Measurements from ENCODE around the gene ETHE1.
A peak's percentile ranks its signal among the peaks of the same experiment; 100 is the strongest.

The ETHE1 gene

GRCh38 chr19:43490759-43491158 lies 36.2 kb downstream of the ETHE1 start:
- DNase-seq (ENCODE audit: low read depth in 2 of 2): no peak

GRCh38 chr19:43489979-43490599 lies 36.9 kb downstream of the ETHE1 start:
- no peak for DNase-seq (ENCODE audit: low read depth in 2 of 2)

GRCh38 chr19:43489310-43489709 lies 37.7 kb downstream of the ETHE1 start:
- DNase-seq (ENCODE audit: low read depth in 2 of 2): no peak

GRCh38 chr19:43488179-43488578 lies 38.8 kb downstream of the ETHE1 start:
- DNase-seq (ENCODE audit: low read depth in 2 of 2): no peak

- DNase-seq (ENCODE audit: low read depth in 2 of 2): no peak
These were observed 40.6 kb downstream of the ETHE1 start for GRCh38 chr19:43486412-43486811.

- no peak for DNase-seq (ENCODE audit: low read depth in 2 of 2)
These were observed 41.0 kb downstream of the ETHE1 start for GRCh38 chr19:43485951-43486350.

GRCh38 chr19:43483281-43483680 lies 43.7 kb downstream of the ETHE1 start:
- DNase-seq (ENCODE audit: low read depth in 2 of 2): no peak

GRCh38 chr19:43482193-43482592 lies 44.8 kb downstream of the ETHE1 start:
- DNase-seq (ENCODE audit: low read depth in 2 of 2): no peak

- no peak for DNase-seq (ENCODE audit: low read depth in 2 of 2)
These were observed 45.3 kb downstream of the ETHE1 start for GRCh38 chr19:43481701-43482100.

GRCh38 chr19:43480574-43480973 lies 46.4 kb downstream of the ETHE1 start:
- DNase-seq (ENCODE audit: low read depth in 2 of 2): no peak

GRCh38 chr19:43479961-43480561 lies 46.9 kb downstream of the ETHE1 start:
- DNase-seq (ENCODE audit: low read depth in 2 of 2): no peak

GRCh38 chr19:43479226-43479625 lies 47.8 kb downstream of the ETHE1 start:
- no peak for DNase-seq (ENCODE audit: low read depth in 2 of 2)

- DNase-seq (ENCODE audit: low read depth in 2 of 2): no peak
These were observed 48.7 kb downstream of the ETHE1 start for GRCh38 chr19:43478323-43478722.

GRCh38 chr19:43476606-43477005 lies 50.4 kb downstream of the ETHE1 start:
- no peak for DNase-seq (ENCODE audit: low read depth in 2 of 2)

GRCh38 chr19:43474986-43475705 lies 51.9 kb downstream of the ETHE1 start:
- DNase-seq (ENCODE audit: low read depth in 2 of 2): peak; percentile 86 to 87

GRCh38 chr19:43474487-43474886 lies 52.5 kb downstream of the ETHE1 start:
- no peak for DNase-seq (ENCODE audit: low read depth in 2 of 2)

- no peak for DNase-seq (ENCODE audit: low read depth in 2 of 2)
These were observed 55.9 kb downstream of the ETHE1 start for GRCh38 chr19:43471091-43471490.

- DNase-seq (ENCODE audit: low read depth in 2 of 2): peak in 1 of 2 donors; percentile 61
These were observed 56.7 kb downstream of the ETHE1 start for GRCh38 chr19:43470288-43470687.

- DNase-seq (ENCODE audit: low read depth in 2 of 2): no peak
These were observed 57.9 kb downstream of the ETHE1 start for GRCh38 chr19:43469160-43469480.

- DNase-seq (ENCODE audit: low read depth in 2 of 2): no peak
These were observed 58.4 kb downstream of the ETHE1 start for GRCh38 chr19:43468354-43469159.

- DNase-seq (ENCODE audit: low read depth in 2 of 2): no peak
These were observed 59.3 kb downstream of the ETHE1 start for GRCh38 chr19:43467730-43468129.

GRCh38 chr19:43467276-43467675 lies 59.7 kb downstream of the ETHE1 start:
- no peak for DNase-seq (ENCODE audit: low read depth in 2 of 2)

All from stimulated activated CD8-positive, alpha-beta memory T cell treated with anti-CD3 and anti-CD28 coated beads, Interleukin-15, amount 100 ng/mL, for 48 hours (primary cell).